GM18519 (cell line): ENCODE data around the gene DENND2A.
"Not testable (repeated sequence)": the region's sequence is repeated elsewhere in the genome, so short reads cannot be mapped to it uniquely, and the experiment has no call there.

Experiments
- ATAC-seq: cut with Tn5 transposase; IDR thresholded peaks from one replicate; pipeline ENCODE4 v1.9.1; 2021; ENCODE audit warnings: mild to moderate bottlenecking, moderate library complexity; ENCODE audit not compliant: unreplicated experiment, low FRiP score

DENND2A gene

DNA sequence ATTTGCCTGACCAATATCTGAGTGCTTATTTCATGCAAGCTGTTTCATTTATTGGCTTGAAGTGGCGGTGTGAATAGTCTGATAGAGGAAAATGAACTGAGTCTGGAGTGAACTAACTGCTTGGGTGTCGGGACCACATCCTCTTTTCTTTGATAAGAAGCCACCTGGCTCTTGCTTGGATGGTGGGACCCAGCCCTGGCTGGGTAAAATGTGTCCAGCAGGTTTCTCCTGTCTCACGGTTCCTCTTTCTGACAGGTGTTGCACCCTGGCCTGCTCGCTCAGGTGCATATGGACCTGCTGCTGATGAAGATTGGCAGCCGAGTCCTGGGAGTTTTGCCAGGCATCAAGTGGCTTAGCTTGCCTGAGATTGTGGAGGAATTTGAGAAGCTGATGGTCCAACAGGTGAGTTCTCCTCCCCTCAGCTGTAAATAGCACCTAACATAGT is 33.8 kb upstream of the DENND2A start:
- ATAC-seq = no peak

DNA sequence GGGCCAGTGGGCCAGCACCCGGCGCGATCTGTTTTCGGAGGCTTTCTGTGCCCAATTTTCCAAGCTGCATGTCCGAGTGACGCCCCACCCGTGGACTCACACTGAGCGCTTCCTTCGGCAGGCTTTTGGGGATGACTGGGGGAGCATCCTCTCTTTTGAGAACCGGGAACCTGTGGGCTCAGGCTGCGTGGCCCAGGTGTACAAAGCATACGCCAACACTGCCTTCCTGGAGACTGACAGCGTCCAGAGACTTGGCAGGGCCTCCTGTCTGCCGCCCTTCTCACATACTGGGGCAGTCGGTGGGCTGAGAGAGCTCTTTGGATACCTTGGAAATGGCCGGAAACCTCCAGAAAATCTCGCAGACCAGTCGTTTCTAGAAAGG is 33.2 kb upstream of the DENND2A start:
- ATAC-seq = no peak

DNA sequence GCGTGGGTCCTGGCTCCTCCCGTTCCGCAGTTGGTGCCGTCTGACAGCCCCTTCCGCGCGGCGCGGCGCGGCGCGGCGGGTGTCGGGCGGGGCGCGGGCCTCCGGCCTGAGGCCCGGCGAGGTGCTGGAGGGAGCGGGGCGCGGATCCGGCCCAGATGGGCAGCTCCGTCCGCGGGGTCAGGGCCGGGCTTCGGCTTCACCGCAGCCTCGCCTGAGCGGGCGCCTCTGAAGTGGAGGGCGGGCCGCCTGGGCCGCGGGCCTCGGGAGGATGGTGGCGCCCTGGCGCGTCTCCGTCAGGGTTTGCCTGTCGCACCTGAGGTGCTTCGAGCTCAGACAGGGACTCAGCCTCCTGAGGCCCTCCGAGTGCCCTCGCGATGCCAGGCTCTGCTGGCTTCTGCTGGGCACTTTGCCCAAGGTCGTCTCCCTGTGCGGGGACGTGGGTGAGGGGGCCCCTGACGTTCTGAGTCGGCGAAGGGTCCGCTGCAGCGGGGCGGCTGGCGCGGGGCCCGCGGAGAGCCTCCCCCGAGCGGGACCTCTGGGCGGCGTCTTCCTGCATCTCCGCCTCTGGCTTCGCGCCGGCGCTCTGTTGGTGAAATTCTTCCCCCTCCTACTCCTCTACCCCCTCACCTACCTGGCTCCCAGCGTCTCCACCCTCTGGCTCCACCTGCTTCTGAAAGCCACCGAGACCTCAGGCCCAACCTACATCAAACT is 32.6 kb upstream of the DENND2A start:
- peak; percentile 35 for ATAC-seq

DNA sequence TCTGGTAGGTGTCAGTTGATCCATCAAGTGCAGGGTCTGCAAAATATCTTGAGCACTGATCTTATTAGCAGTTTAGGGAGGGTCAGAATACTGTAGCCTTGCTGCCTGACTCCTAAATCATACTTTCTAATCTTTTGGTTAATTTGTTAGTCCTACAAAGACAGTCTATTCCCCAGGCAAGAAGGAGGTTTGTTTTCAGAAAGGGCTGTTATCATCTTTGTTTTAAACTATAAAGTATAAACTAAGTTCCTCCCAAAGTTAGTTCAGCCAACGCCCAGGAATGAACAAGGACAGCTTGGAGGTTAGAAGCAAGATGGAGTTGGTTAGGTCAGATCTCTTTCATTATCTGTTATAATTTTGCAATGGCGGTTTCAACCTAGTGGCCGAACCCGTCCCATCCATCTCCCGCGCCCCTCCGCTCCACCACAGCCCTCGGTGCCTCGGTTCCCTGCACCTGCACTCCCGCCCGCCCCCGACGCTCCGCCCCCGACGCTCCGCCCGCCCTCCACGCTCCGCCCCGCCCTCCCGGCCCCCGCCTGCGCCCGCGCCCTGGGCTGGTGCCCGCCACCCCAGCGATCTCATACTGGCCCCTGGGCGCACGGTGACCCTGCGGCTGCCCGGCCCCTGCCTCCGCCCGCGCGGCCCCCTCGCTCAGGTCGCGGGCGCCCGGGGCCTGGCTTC is 31.9 kb upstream of the DENND2A start, which contains the start of gene ADCK2:
TSS of gene ADCK2 (plus strand) at position 564 of the 681 bp plus-strand sequence. CDS start 386 bp downstream, outside the sequence.
- ATAC-seq = no peak

DNA sequence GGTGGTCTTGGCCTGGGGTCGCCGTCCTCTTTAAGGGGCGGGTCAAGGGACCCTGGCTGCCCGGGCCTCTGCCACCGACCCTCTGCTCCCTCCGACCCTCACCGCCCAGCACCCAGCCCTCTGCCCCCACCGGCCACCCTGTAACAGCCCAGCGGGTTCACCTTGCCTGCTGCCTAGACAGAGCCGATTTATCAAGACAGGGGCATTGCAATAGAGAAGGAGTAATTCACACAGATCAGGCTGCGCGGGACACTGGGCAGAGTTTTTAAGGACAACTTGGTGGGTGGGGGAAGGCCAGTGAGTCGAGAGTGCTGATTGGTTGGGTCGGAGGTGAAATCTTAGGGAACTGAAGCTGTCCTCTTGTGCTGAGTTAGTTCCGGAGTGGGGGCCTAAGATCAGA is 31.4 kb upstream of the DENND2A start:
- no peak for ATAC-seq

DNA sequence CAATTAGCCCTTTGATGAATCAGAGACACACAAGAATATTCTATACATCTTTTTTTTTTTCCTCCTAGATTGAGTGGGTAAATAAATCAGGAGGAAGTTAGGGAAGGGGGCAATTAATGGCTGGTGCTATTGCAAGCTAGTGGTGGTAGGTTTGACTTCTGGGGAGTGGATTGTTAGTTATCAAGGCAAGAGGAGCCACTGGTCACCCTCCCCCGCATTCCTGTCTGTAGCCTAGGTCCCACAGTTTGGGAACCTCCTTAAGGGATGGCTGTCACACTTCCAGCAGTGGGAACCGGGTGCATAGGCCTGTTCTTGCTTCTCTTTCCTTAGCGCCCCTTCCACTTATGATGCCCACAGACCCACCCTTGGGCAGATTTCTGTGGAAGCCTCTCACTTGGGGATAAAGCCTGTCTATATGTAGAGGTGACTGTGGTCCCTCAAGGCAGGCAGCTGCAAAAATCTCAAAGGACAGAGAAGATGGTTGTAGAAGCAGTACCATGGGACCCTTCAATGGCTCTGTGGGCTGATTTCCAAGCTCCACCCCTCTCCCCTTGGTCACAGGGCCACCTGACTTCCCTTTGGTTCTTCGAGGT is 29.8 kb upstream of the DENND2A start:
- ATAC-seq = no peak

DNA sequence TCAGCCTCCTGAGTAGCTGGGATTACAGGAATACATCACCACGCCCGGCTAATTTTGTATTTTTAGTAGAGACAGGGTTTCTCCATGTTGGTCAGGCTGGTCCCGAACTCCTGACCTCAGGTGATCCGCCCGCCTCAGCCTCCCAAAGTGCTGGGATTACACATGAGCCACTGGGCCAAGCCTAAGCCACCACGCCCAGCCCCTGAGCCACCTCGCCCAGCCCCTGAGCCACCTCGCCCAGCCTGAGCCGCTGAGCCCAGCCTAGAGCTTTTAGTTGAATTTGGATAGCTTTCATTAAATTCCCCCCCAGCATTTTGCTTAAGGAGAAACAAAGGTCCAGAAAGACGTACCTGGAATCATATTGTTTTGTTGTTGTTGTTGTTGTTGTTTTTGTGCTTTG is 29.2 kb upstream of the DENND2A start:
- ATAC-seq = not testable (repeated sequence)

DNA sequence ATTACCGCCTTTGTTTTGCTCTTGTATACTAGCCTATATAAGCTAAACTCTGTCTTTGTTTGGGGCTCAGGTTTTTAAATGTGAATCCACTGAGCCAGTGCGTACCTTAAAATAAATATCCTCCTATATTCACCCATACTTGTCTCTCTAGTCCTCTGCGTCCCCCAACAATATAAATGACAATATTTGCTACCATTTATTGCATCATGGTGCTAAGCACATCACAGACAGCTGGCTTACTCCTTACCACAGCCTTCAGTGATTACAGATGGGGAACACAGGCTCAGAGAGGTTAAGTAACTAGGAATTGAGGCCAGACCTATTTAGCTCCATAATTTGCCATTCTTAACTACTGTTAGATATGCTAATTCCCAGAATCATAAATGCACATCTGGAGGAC is 28.7 kb upstream of the DENND2A start:
- no peak for ATAC-seq

DNA sequence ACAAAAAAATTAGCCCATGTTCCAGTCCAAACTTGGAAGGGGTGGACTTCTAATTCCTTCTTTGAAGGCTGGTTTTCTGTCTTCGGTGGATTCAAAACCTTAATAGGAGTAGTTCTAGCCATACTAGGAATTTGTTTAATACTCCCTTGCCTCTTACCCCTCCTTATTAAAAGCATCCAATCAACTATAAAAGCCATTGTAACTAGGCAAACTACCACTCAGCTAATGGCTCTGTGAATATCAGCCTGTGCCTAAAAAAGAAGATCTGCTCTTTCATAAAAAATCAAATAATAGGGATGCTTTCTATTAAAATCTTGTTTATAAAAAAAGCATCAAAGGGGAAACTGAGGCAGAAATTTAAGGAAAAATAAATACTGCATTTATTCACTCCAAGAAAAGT is 28.0 kb upstream of the DENND2A start:
- no peak for ATAC-seq

DNA sequence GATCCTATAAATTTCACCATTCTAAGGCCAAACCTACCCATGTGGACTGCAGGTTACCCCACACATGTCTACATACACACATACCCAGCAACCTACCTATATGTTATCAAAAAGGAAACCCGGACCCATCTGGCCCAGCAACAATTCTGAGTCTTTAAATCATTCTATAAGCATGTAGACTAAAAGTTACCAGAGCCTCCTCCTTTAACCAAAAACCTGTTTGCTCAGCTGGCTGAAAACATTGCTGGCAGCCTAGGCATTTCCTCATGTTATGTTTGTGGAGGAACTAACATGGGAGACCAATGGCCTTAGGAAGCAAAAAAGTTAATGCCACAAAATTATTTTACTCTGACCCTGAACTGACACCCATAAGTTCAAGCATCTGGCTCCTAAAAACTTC is 26.9 kb upstream of the DENND2A start:
- no peak for ATAC-seq

DNA sequence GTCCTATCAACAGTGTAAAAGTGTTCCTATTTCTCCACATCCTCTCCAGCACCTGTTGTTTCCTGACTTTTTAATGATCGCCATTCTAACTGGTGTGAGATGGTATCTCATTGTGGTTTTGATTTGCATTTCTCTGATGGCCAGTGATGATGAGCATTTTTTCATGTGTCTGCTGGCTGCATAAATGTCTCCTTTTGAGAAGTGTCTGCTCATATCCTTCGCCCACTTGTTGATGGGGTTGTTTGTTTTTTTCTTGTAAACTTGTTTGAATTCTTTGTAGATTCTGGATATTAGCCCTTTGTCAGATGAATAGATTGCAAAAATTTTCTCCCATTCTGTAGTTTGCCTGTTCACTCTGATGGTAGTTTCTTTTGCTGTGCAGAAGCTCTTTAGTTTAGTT is 22.3 kb upstream of the DENND2A start:
- ATAC-seq = not testable (repeated sequence)

DNA sequence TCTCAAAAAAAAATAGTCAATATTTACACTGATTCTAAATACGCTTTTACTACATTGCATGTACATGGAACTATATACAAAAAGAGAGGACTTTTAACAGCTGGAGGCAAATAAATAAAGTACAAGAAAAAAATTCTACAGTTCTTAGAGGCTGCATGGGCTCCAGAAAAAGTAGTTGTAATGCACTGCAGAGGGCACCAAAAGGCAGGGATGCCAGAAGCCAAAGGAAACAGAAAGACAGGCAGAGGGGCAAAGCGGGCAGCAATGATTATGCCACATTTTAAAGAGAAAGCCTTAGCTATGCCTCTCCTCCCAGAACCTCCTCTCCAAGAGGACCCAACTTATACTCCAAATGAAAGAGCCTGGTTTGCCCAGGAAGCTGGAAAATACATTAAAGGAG is 20.5 kb upstream of the DENND2A start:
- no peak for ATAC-seq

DNA sequence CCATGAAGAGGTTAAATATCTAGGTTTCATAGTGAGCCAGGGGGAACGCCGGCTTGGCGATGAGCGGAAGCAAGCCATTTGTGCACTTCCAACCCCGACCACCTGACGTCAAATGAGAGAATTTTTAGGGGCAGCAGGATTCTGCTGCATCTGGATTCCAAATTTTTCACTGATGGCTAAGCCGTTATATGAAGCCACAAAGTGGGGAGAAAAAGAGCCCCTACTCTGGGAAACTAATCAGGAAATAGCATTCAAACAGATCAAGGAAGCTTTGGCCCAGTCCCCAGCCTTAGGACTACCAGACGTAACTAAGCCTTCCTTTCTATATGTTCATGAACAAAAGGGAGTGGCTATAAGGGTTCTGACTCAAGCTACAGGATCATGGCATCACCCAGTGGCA is 19.2 kb upstream of the DENND2A start:
- ATAC-seq = no peak

DNA sequence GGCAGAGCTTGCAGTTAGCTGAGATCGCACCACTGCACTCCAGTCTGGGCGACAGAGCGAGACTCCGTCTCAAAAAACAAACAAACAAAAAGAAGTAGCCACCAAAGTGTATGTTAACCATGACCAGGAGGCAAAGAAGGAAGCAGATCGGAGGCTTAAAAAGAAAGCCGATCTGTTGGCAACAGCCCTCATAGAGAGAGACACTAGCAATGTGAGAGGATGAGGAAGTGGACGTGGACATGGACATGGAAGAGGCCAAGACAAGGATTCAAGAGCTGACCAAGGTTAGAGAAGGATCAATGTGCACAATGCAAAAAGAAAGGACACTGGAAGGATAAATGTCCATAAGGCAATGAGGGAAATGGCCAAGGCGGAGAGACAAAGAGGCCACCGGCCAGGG is 17.3 kb upstream of the DENND2A start:
- ATAC-seq = no peak

DNA sequence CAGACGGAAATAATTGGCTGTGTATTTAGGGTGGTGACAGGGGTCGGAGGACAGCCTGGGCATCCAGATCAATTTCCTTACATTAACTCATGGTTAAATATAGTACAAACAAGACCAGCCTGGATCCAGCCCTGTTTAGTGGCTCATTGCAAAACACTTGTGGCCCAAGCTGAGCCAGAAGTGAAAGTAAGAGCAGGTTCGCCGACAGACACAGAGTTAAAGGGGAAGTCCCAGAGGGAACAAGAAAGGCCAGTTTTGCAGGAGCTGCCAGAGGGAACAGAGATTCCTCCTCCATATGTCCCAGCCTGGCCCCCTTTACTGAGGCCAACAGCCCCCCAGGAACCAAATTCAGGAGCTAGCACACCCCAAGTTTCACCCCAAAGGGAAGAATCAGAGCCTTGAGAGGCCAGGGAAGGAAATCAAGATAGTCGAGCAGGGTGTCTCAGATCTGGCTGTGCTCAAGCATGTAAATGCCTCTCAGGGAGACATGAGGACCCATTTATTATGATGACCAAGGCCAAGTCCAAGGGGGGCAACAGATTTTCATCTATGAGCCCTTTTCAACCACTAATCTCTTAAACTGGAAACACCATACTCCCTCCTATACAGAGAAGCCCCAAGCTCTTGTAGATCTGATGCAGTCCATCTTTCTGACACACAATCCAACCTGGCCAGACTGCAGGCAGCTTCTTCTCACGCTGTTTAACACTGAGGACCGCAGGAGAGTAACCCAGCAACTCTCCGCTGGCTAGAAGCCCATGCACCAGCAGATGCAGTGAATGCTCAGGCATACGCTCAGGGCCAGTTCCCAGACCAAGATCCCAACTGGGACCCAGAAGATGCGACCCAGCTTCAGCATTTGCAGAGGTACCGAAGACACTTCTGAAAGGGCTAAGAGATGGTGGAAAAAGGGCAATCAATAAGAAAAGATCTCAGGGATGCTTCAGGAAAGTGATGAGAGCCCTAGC is 16.2 kb upstream of the DENND2A start:
- peak; percentile 81 for ATAC-seq

DNA sequence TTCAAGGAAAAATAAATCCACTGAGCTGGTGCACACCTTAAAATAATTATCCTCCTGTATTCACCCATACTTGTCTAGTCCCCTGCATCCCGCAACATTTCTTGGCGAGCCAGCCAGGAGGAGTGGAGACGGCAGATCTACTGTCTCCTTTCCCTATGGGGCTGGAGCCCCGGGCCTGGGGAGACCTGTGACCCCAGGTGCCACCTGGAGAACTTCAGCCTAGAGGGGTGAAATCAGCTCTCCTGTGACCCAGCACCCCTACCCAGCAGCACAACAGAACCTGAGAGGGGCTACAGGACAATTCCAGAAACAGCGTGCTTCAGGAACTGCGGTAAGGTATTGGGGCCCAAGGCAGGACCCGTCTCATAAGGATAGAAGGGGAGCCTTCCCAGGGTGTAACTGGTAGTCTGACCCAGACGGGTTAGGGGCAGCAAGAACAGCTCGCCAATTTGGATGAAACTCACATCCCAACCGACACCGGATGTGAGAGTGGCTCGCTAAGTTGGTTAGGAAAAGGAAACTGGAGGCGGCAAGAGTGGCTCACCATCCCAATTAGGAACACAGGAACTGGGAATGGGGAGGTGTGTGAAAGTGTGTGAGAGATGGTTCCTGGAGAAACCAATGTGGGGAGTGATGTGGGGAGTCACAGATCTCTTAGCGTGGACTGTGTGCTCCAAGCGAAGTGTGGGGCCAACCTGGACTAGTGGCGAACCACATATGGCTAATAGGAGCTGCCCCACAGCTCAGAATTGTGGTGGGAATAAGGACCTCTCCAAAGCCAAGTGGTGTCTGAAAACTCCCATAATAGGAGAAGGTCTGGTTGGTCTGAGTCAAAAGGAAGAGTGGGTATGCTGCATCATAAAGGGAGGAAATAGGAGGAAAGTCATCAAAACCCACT is 15.1 kb upstream of the DENND2A start:
- no peak for ATAC-seq

DNA sequence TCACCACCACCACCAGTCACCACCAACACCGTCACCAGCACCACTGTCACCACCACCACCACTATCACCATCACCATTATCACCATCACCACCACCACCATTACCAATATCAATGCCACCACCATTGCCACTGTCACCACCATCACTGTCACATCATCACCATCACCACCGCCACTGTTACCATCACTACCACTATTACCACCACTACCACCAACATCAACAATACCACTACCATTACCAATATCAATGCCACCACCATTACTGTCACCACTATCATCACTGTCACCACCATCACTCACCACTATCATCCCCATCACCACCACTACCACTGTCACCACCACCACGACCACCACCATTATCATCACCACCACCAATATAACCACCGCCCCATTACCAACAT is 14.0 kb upstream of the DENND2A start:
- ATAC-seq = no peak

DNA sequence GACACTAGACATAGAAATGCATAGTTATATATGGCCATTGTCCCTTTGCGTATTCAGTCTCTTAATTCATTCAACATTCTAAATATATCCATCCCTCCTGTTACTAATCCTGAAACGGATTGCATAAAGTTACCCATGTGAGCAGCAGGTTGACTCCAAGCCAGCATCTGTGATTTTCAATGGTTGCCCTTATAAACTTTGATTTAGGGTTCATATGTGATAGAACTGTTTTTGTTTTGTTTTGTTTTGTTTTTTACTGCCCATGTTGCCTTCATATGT is 13.4 kb upstream of the DENND2A start:
- no peak for ATAC-seq

DNA sequence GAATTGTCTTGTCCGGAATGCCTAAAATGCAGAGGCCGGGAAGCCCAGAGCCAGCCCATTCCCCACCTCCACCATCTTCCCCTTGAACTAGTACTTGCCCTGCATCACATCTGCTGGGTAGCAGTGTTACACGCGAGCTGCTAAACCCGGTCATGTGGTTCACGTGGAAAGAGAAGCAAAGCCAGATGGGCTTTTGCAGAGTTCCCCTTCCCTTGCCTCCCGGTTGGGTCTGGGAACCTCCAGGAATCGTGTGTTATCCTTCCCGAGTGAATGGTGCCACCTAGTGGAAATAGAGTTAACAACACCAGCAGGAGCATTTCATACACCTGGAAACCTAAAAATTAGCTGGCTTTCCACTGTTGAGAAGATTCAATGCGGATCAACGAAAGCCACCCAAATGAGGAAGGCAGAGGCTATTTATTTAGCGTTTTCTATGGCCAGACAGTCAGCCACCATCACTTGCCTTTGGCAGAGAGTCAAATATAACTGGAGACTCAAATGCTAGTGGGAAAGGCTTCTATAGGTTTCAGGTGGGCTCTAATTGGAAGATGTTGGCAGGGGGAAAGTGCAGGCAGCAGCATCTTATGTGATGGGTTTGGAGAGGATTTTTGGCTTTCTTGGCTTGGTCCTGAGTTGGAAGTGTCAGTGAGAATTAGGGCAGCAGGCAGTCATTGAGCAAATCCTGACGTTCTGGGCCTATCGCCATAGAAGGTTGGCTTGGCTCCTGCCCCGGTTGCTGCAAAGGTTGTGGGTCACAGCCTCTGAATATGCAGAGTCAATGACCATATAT is 12.9 kb upstream of the DENND2A start:
- no peak for ATAC-seq
